HepG2 (cell line): ENCODE results near the gene TCFL5. TPM values are rescaled to one million over a fixed set of nuclear protein-coding genes. Genes with fewer than 3 reads are reported as not detected.

Experiments used
- ATAC-seq: fragments of 200-7000 bp; cut with Tn5 transposase; 3 replicates; pipeline ENCODE4 v1.9.1; 2020; ENCODE audit warnings: mild to moderate bottlenecking, moderate library complexity
- BruUV-seq: library from RNA; stranded (reverse); fragments of 400-500 nt; replicated peaks from 2 replicates; lab custom pipeline; 2021; lab: Mats Ljungman, UMichigan
- CTCF ChIA-PET: fragments of 300-600 bp; formaldehyde crosslinking; extraction: SDS; loops from one replicate; lab custom pipeline; 2021; ENCODE audit warnings: low total read pairs, inconsistent platforms, low intra/inter-chr PET ratio; lab: Yijun Ruan, JAX
- POLR2A ChIA-PET: fragments of 350-600 bp; sonication (Branson Sonifier 250); formaldehyde crosslinking; loops from one replicate; lab custom pipeline; 2020; ENCODE audit warnings: antibody characterized with exemption, inconsistent platforms; lab: Yijun Ruan, JAX
- DNase-seq: peaks from one replicate; pipeline ENCODE4 v3.0.0-alpha.2; 2015; ENCODE audit warnings: low spot score
- FAIRE-seq: peaks from 3 replicates; lab custom pipeline; 2011; peaks lifted over from hg19 to GRCh38; lab: Jason Lieb, UNC
- H2AFZ ChIP-seq: one replicate; pipeline ENCODE4 v1.6.1; 2011; ENCODE audit warnings: low read length, inconsistent platforms
- H3K27ac ChIP-seq: fragments of 300-600 bp; 3 replicates; pipeline ENCODE4 v1.8.0; 2011; ENCODE audit warnings: mixed run types, mild to moderate bottlenecking, mixed read lengths, low read length, inconsistent platforms; ENCODE audit not compliant: insufficient read depth; ENCODE audit errors: extremely low read length
- H3K27me3 ChIP-seq, 2 experiments: fragments of 200-600 bp in 1 of 2; 2 replicates in 1 of 2; 3 replicates in 1 of 2; pipeline versions ENCODE4 v1.6.0 to v1.8.0; 2011; ENCODE audit warnings: low read length in 2 of 2, mild to moderate bottlenecking in 2 of 2, moderate library complexity in 2 of 2, inconsistent platforms in 1 of 2; ENCODE audit not compliant: insufficient read depth in 2 of 2, control insufficient read depth in 1 of 2
- H3K36me3 ChIP-seq, 2 experiments: fragments of 200-600 bp in 1 of 2; replicated peaks in 1 of 2; 2 replicates in 1 of 2; 3 replicates in 1 of 2; pipeline versions ENCODE4 v1.5.1 to v1.8.0; 2011; ENCODE audit warnings: low read length in 2 of 2, inconsistent platforms in 1 of 2; ENCODE audit not compliant: insufficient read depth in 2 of 2, control insufficient read depth in 1 of 2
- H3K4me1 ChIP-seq: 2 replicates; pipeline ENCODE4 v1.5.1; 2012; ENCODE audit warnings: low read length, inconsistent platforms; ENCODE audit not compliant: insufficient read depth
- H3K4me2 ChIP-seq: 2 replicates; pipeline ENCODE4 v1.6.0; 2011; ENCODE audit warnings: low read depth, low read length, inconsistent platforms
- H3K4me3 ChIP-seq, 3 experiments: fragments of 200-600 bp in 1 of 3; sonication (generic), shearing (Covaris generic) in 1 of 3; replicated peaks in 1 of 3; 2 replicates each; pipeline ENCODE4 v1.5.1; 2011 to 2016; ENCODE audit warnings: low read length in 3 of 3, inconsistent platforms in 2 of 3, low read depth in 2 of 3, mild to moderate bottlenecking in 2 of 3, control low read depth in 1 of 3, mixed read lengths in 1 of 3; ENCODE audit not compliant: insufficient read depth in 1 of 3
- H3K79me2 ChIP-seq: one replicate; pipeline ENCODE4 v1.6.1; 2011; ENCODE audit warnings: low read length, inconsistent platforms; ENCODE audit not compliant: insufficient read depth
- H3K9ac ChIP-seq: 2 replicates; pipeline ENCODE4 v1.6.0; 2011; ENCODE audit warnings: mild to moderate bottlenecking, low read depth, low read length, inconsistent platforms; ENCODE audit not compliant: insufficient read depth
- H3K9me3 ChIP-seq: 2 replicates; pipeline ENCODE4 v1.5.1; 2012; ENCODE audit warnings: mild to moderate bottlenecking, low read length
- H4K20me1 ChIP-seq: 2 replicates; pipeline ENCODE4 v1.6.0; 2011; ENCODE audit warnings: inconsistent platforms, mild to moderate bottlenecking, low read length, moderate library complexity; ENCODE audit not compliant: insufficient read depth
- ARID2 ChIP-seq: sonication (generic); formaldehyde crosslinking; IDR thresholded peaks from 2 replicates; pipeline ENCODE4 v1.8.1; 2022; ENCODE audit warnings: mild to moderate bottlenecking, missing genetic modification reagents, borderline replicate concordance
- CHD4 ChIP-seq: fragments of 200-600 bp; sonication (generic); IDR thresholded peaks from 2 replicates; pipeline ENCODE4 v1.7.0; 2017; ENCODE audit warnings: mild to moderate bottlenecking, low read length, borderline replicate concordance
- EP300 ChIP-seq, 3 experiments: sonication (generic) in 1 of 3; formaldehyde crosslinking in 1 of 3; IDR thresholded peaks; 2 replicates each; pipeline versions ENCODE4 v1.5.1 to v1.6.1; 2011 to 2020; ENCODE audit warnings: low read depth in 2 of 3, low read length in 2 of 3, borderline replicate concordance in 1 of 3, improper control_type of control experiment in 1 of 3, mild to moderate bottlenecking in 1 of 3, missing genetic modification reagents in 1 of 3, moderate library complexity in 1 of 3
- GFI1 ChIP-seq: sonication (generic); formaldehyde crosslinking; IDR thresholded peaks from 2 replicates; pipeline ENCODE4 v1.5.0; 2020; ENCODE audit warnings: missing genetic modification reagents, mild to moderate bottlenecking, borderline replicate concordance
- IRF9 ChIP-seq: sonication (generic); formaldehyde crosslinking; IDR thresholded peaks from 2 replicates; pipeline ENCODE4 v1.8.0; 2022; ENCODE audit warnings: missing genetic modification reagents, mild to moderate bottlenecking, borderline replicate concordance
- KDM5B ChIP-seq: sonication (generic); formaldehyde crosslinking; IDR thresholded peaks from 2 replicates; pipeline ENCODE4 v1.4.0; 2020; ENCODE audit warnings: missing genetic modification reagents, mild to moderate bottlenecking, borderline replicate concordance
- MTF1 ChIP-seq: sonication (generic); formaldehyde crosslinking; IDR thresholded peaks from 2 replicates; pipeline ENCODE4 v1.5.0; 2020; ENCODE audit warnings: missing genetic modification reagents
- PPARG ChIP-seq: conservative IDR thresholded peaks from 2 replicates; pipeline ENCODE4 v1.6.1; 2016; ENCODE audit warnings: missing biosample characterization, missing genetic modification reagents
- SALL1 ChIP-seq: sonication (generic); formaldehyde crosslinking; IDR thresholded peaks from 2 replicates; pipeline ENCODE4 v1.8.0; 2022; ENCODE audit warnings: mild to moderate bottlenecking, missing genetic modification reagents
- SP5 ChIP-seq: IDR thresholded peaks from 2 replicates; pipeline ENCODE4 v1.6.1; 2016; ENCODE audit warnings: low read depth, borderline replicate concordance
- STAG1 ChIP-seq: sonication (generic); formaldehyde crosslinking; IDR thresholded peaks from 2 replicates; pipeline ENCODE4 v1.4.0; 2020; ENCODE audit warnings: missing genetic modification reagents
- ZNF317 ChIP-seq: sonication (generic); formaldehyde crosslinking; IDR thresholded peaks from 2 replicates; pipeline ENCODE4 v1.5.0; 2020; ENCODE audit warnings: mild to moderate bottlenecking, missing genetic modification reagents
- ZNF326 ChIP-seq: sonication (generic); formaldehyde crosslinking; IDR thresholded peaks from 2 replicates; pipeline ENCODE4 v1.4.0; 2020; ENCODE audit warnings: missing genetic modification reagents, borderline replicate concordance
- ZNF446 ChIP-seq: sonication (generic); formaldehyde crosslinking; IDR thresholded peaks from 2 replicates; pipeline ENCODE4 v1.5.0; 2020; ENCODE audit warnings: mild to moderate bottlenecking, missing genetic modification reagents
- ZNF607 ChIP-seq: sonication (generic); formaldehyde crosslinking; IDR thresholded peaks from 2 replicates; pipeline ENCODE4 v1.5.1; 2020; ENCODE audit warnings: missing genetic modification reagents, mild to moderate bottlenecking, borderline replicate concordance
- ZNF652 ChIP-seq: IDR thresholded peaks from 2 replicates; pipeline ENCODE4 v1.6.1; 2016; ENCODE audit warnings: low read depth, borderline replicate concordance
- ZNF772 ChIP-seq: sonication (generic); formaldehyde crosslinking; IDR thresholded peaks from 2 replicates; pipeline ENCODE4 v1.5.0; 2020; ENCODE audit warnings: mild to moderate bottlenecking, missing genetic modification reagents
- ZNF816 ChIP-seq: sonication (generic); formaldehyde crosslinking; IDR thresholded peaks from 2 replicates; pipeline ENCODE4 v1.8.0; 2022; ENCODE audit warnings: missing genetic modification reagents, mild to moderate bottlenecking, borderline replicate concordance
- WGBS: methylation state at CpG from one replicate; pipeline ENCODE4 v1.1.6; 2017; ENCODE audit warnings: low lambda C conversion rate; 5-methylcytosine and 5-hydroxymethylcytosine counted together
- in situ Hi-C: cut with HindIII; loops from 2 replicates; pipeline ENCODE4 v1.10.0; 2017; ENCODE audit warnings: low pct_unique_long_range_greater_than_20kb; ENCODE audit not compliant: extremely low pct_ligation_motif_present
- intact Hi-C: fragments of 100-400 bp; cut with micrococcal nuclease; formaldehyde crosslinking; loops from one replicate; pipeline ENCODE4 v1.10.0; 2022; ENCODE audit not compliant: unreplicated experiment
- polyA plus RNA-seq, 8 experiments: library from polyadenylated mRNA; depleted of rRNA in 3 of 8; stranded (reverse) in 7 of 8; unstranded in 1 of 8; fragments of >200 nt; fragmentation: Illumina TruSeq in 4 of 8; extraction: Trizol in 4 of 8; gene quantifications; 2 replicates each; pipeline versions ENCODE4 v1.2.1 to v1.2.3, GENCODE V29; 2011 to 2016; ENCODE audit warnings: low read depth in 4 of 8, missing spikeins in 1 of 8, mixed read lengths in 1 of 8; ENCODE audit not compliant: insufficient read depth in 1 of 8
- total RNA-seq, 5 experiments: library from RNA; depleted of rRNA; stranded (reverse); fragments of >200 nt; fragmentation: Illumina TruSeq; extraction: Trizol; gene quantifications; 2 replicates each; pipeline ENCODE4 v1.2.3, GENCODE V29; 2016; ENCODE audit warnings: low read depth in 1 of 5
- TF ChIP-seq, protein P1 (sequence below): IDR thresholded peaks from 2 replicates; pipeline ENCODE4 v1.6.1; 2016; ENCODE audit warnings: low read depth, control low read depth
- TF ChIP-seq, protein P2 (sequence below): sonication (generic); formaldehyde crosslinking; IDR thresholded peaks from 2 replicates; pipeline ENCODE4 v1.8.1; 2022; ENCODE audit warnings: mild to moderate bottlenecking, missing genetic modification reagents

Gene TCFL5
- total and polyA plus RNA-seq, 2 of the 13 experiments (the other 11 are each of a cell fraction or from before 2014, with no cell fraction given): 14.8 to 20.0 TPM

DNA sequence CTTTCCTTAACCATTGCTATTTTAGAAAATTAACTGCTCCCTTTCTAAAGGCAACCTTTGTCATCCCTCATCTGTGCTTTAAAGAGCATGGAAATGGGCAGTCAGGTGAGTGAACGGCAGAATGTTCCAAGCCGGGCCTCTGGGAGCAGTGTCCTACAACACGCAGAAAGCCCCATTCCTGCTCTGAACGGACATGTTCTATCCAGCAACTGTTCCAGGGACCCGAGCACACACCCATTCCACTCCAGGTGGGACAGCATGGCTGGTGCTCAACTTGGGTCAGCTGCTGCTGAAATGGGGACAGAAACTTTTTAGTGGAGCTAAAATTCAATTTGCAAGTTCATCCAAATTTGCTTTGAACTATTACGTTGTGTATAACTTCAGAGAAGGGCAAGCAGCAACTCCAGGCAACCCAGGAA lies 38.0 kb upstream of the TCFL5 start:
- POLR2A ChIA-PET: interaction anchor here (0.9 to 3.5 kb wide), 4 partner anchors 24 to 77 kb away, joined by 3 to 18 read pairs (median 3); partner anchors contain the start of gene SLC17A9
- Histone ChIP-seq H3K9ac (peak overlapping the region; percentile 3; the same call in 1 of the 2 replicates), H3K27me3 (no peaks in the 10 kb centered on the region), H3K36me3 (peaks cover 15 to 50% of the 10 kb centered on the region in 2 experiments), H3K4me3 (peak overlapping the region in 1 of 3 experiments; percentile 44; a peak in 2 of 6 replicates), H4K20me1 (peaks cover 11% of the 10 kb centered on the region), H3K9me3 (no peaks in the 10 kb centered on the region), H3K4me1 (peaks cover 32% of the 10 kb centered on the region), H3K27ac (peak overlapping the region; percentile 8), H2AFZ (no peak overlapping the region), H3K4me2 (peak overlapping the region; percentile 50), H3K79me2 (no peaks in the 10 kb centered on the region)
- CTCF ChIA-PET: interaction anchor here (1.3 to 3.1 kb wide), 6 partner anchors 21 to 109 kb away, joined by 3 to 30 read pairs (median 6); partner anchors contain the start of gene DIDO1
- WGBS: 12% methylated on average over 6 of the region's 6 CpGs
- FAIRE-seq: peak; percentile 4
- in situ Hi-C loops: no loop called here
- intact Hi-C loops: loop anchor here (1.0 to 5.0 kb wide), 6 partner anchors 22 to 109 kb away; partner anchors contain the start of genes GID8 and SLC17A9
- BruUV-seq: no TSS peak
- ATAC-seq: peak; percentile 73
- peak; percentile 66 for DNase-seq
- 0 out of 2 replicates have a peak, but pooled peaks have one; percentile 7 for TF ChIP-seq ARID2 (CRISPR knock-in tag)
- peak; percentile 47 for TF ChIP-seq STAG1
- no peak; the same call in 1 of the 2 replicates for TF ChIP-seq ZNF772 (CRISPR knock-in tag)
- no peak for TF ChIP-seq SALL1 (CRISPR knock-in tag)
- 0 out of 2 replicates have a peak, but pooled peaks have one; percentile 63 for TF ChIP-seq IRF9 (CRISPR knock-in tag)
- TF ChIP-seq ZNF446: peak; percentile 33; the same call in 1 of the 2 replicates
- TF ChIP-seq KDM5B (CRISPR knock-in tag): no peak; the same call in 1 of the 2 replicates
- TF ChIP-seq, protein P1, sequence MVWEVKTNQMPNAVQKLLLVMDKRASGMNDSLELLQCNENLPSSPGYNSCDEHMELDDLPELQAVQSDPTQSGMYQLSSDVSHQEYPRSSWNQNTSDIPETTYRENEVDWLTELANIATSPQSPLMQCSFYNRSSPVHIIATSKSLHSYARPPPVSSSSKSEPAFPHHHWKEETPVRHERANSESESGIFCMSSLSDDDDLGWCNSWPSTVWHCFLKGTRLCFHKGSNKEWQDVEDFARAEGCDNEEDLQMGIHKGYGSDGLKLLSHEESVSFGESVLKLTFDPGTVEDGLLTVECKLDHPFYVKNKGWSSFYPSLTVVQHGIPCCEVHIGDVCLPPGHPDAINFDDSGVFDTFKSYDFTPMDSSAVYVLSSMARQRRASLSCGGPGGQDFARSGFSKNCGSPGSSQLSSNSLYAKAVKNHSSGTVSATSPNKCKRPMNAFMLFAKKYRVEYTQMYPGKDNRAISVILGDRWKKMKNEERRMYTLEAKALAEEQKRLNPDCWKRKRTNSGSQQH (CRISPR knock-in tag): no peak
- 0 out of 2 replicates have a peak, but pooled peaks have one; percentile 15 for TF ChIP-seq PPARG (CRISPR knock-in tag)
- TF ChIP-seq ZNF652 (CRISPR knock-in tag): peak; percentile 7; the same call in 1 of the 2 replicates
- 0 out of 2 replicates have a peak, but pooled peaks have one; percentile 43 for TF ChIP-seq GFI1 (CRISPR knock-in tag)
- TF ChIP-seq ZNF317 (CRISPR knock-in tag): 0 out of 2 replicates have a peak, but pooled peaks have one; percentile 12
- 0 out of 2 replicates have a peak, but pooled peaks have one; percentile 5 for TF ChIP-seq SP5 (CRISPR knock-in tag)
- TF ChIP-seq, protein P2, sequence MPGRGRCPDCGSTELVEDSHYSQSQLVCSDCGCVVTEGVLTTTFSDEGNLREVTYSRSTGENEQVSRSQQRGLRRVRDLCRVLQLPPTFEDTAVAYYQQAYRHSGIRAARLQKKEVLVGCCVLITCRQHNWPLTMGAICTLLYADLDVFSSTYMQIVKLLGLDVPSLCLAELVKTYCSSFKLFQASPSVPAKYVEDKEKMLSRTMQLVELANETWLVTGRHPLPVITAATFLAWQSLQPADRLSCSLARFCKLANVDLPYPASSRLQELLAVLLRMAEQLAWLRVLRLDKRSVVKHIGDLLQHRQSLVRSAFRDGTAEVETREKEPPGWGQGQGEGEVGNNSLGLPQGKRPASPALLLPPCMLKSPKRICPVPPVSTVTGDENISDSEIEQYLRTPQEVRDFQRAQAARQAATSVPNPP (CRISPR knock-in tag): peak; percentile 30; the same call in 1 of the 2 replicates
- TF ChIP-seq CHD4: peak; percentile 66; the same call in 1 of the 2 replicates
- TF ChIP-seq ZNF816 (CRISPR knock-in tag): 0 out of 2 replicates have a peak, but pooled peaks have one; percentile 74
- 0 out of 2 replicates have a peak, but pooled peaks have one; percentile 56 for TF ChIP-seq ZNF607
- 0 out of 2 replicates have a peak, but pooled peaks have one; percentile 6 for TF ChIP-seq MTF1 (CRISPR knock-in tag)
- no peak for TF ChIP-seq ZNF326 (CRISPR knock-in tag)
- TF ChIP-seq EP300 (IDR thresholded peaks at IDR 0.05; ENCODE audit: low read depth in 2 of 2, low read length in 2 of 2): 0 out of 4 replicates have a peak, but pooled peaks of 1 of the 2 experiments have one; percentile 3
- TF ChIP-seq EP300 (CRISPR knock-in tag; IDR thresholded peaks at IDR 0.05; ENCODE audit: borderline replicate concordance): no peak
